Panc1 (cell line): ENCODE results near the gene TMPRSS6.

Experiments
- CTCF ChIP-seq: fragments of 450-650 bp; IDR thresholded peaks from 2 replicates; pipeline ENCODE4 v1.5.1; 2017; ENCODE audit warnings: mild to moderate bottlenecking
- TCF7L2 ChIP-seq: IDR thresholded peaks from 2 replicates; pipeline ENCODE4 v1.6.1; 2011; ENCODE audit warnings: mild to moderate bottlenecking, low read depth, low read length, inconsistent platforms

- TF ChIP-seq CTCF (no peak), TCF7L2 (no peak)
These were observed 43.6 kb downstream of the TMPRSS6 start for GRCh38 chr22:37065961-37066360.
